OCI-LY3 (cell line): Measurements from ENCODE around the gene SLC2A8.

Source experiments
- H2AFZ ChIP-seq: fragments of 200-600, 300-600 bp; shearing (Covaris generic); 2 replicates; pipeline ENCODE4 v1.6.0; 2014; ENCODE audit warnings: antibody characterized with exemption, low read depth, low read length
- H3K27ac ChIP-seq: fragments of 200-600, 300-600 bp; sonication (generic); 2 replicates; pipeline ENCODE4 v1.5.1; 2014; ENCODE audit warnings: mild to moderate bottlenecking, low read length, moderate library complexity, mixed read lengths
- H3K27me3 ChIP-seq: fragments of 200-600, 300-600 bp; sonication (generic); 2 replicates; pipeline ENCODE4 v1.6.1; 2014; ENCODE audit warnings: low read depth, low read length, mixed read lengths
- H3K36me3 ChIP-seq: fragments of 200-600, 300-600 bp; sonication (generic); replicated peaks from 2 replicates; pipeline ENCODE3; 2014; ENCODE audit warnings: low read depth, low read length, mixed read lengths
- H3K4me1 ChIP-seq: fragments of 300-600, 200-600 bp; sonication (generic); 2 replicates; pipeline ENCODE4 v1.6.1; 2014; ENCODE audit warnings: low read length, mixed read lengths
- H3K4me2 ChIP-seq: fragments of 200-600, 300-600 bp; sonication (generic); 2 replicates; pipeline ENCODE4 v1.6.1; 2014; ENCODE audit warnings: low read length, mixed read lengths
- H3K4me3 ChIP-seq: fragments of 300-600, 200-600 bp; sonication (generic); 2 replicates; pipeline ENCODE4 v1.5.1; 2014; ENCODE audit warnings: antibody characterized with exemption, mild to moderate bottlenecking, low read length, moderate library complexity
- H3K79me2 ChIP-seq: fragments of 300-600, 200-600 bp; shearing (Covaris generic); 2 replicates; pipeline ENCODE4 v1.6.1; 2014; ENCODE audit warnings: mild to moderate bottlenecking, low read length, mixed read lengths
- H3K9ac ChIP-seq: fragments of 300-600, 200-600 bp; shearing (Covaris generic); 2 replicates; pipeline ENCODE4 v1.6.0; 2014; ENCODE audit warnings: mild to moderate bottlenecking, low read length, moderate library complexity
- H3K9me3 ChIP-seq: fragments of 200-600, 300-600 bp; shearing (Covaris generic); 2 replicates; pipeline ENCODE4 v1.6.1; 2014; ENCODE audit warnings: low read length, mixed read lengths; ENCODE audit not compliant: insufficient read depth
- H4K20me1 ChIP-seq: fragments of 200-600, 300-600 bp; sonication (generic); 2 replicates; pipeline ENCODE4 v1.6.1; 2016; ENCODE audit warnings: low read length, mixed read lengths; ENCODE audit not compliant: insufficient read depth
- CTCF ChIP-seq: fragments of 200-600, 300-600 bp; sonication (generic); IDR thresholded peaks from 2 replicates; pipeline ENCODE4 v1.5.1; 2014; ENCODE audit warnings: antibody characterized with exemption, low read length, low read depth
- EZH2phosphoT487 ChIP-seq: fragments of 200-600 bp; shearing (Covaris generic); IDR thresholded peaks from 2 replicates; pipeline ENCODE4 v1.6.1; 2018; ENCODE audit warnings: antibody characterized with exemption, mixed run types, low read depth

SLC2A8 gene

GRCh38 chr9:127445851-127446712 lies 49.1 kb downstream of the SLC2A8 start:
- peaks cover 73% of the 10 kb centered on the region for H3K36me3 ChIP-seq

GRCh38 chr9:127446713-127447415 lies 49.9 kb downstream of the SLC2A8 start:
- peaks cover 46% of the 10 kb centered on the region for H4K20me1 ChIP-seq
- H3K9me3 ChIP-seq, result no peaks in the 10 kb centered on the region
- no peak overlapping the region for H3K4me3 ChIP-seq
- H3K4me2 ChIP-seq, result no peak overlapping the region
- peaks cover 70% of the 10 kb centered on the region for H3K36me3 ChIP-seq
- H3K9ac ChIP-seq, result no peak overlapping the region
- H3K27me3 ChIP-seq, result no peaks in the 10 kb centered on the region
- TF ChIP-seq CTCF (no peak), EZH2phosphoT487 (no peak)
- H3K79me2 ChIP-seq, result peaks cover 42% of the 10 kb centered on the region
- peak overlapping the region; percentile 11; the same call in 1 of the 2 replicates for H3K27ac ChIP-seq
- no peak overlapping the region for H2AFZ ChIP-seq
- H3K4me1 ChIP-seq, result peaks cover 12% of the 10 kb centered on the region

More at GRCh38 chr9:127445851-127446712, 49.1 kb downstream of the SLC2A8 start:
- peaks cover 35% of the 10 kb centered on the region for H3K79me2 ChIP-seq
- no peak overlapping the region for H3K9ac ChIP-seq
- TF ChIP-seq CTCF (no peak), EZH2phosphoT487 (no peak)
- no peaks in the 10 kb centered on the region for H3K27me3 ChIP-seq
- peaks cover 46% of the 10 kb centered on the region for H4K20me1 ChIP-seq
- H3K4me2 ChIP-seq, result no peak overlapping the region
- no peak overlapping the region for H3K4me3 ChIP-seq
- H3K4me1 ChIP-seq, result peaks cover 12% of the 10 kb centered on the region
- H3K27ac ChIP-seq, result peak overlapping the region; percentile 11; the same call in 1 of the 2 replicates
- H2AFZ ChIP-seq, result no peak overlapping the region
- H3K9me3 ChIP-seq, result no peaks in the 10 kb centered on the region

GRCh38 chr9:127447416-127448111 lies 50.6 kb downstream of the SLC2A8 start:
- H2AFZ ChIP-seq, result no peak overlapping the region
- H3K4me1 ChIP-seq, result peaks cover 15% of the 10 kb centered on the region
- no peak overlapping the region for H3K27ac ChIP-seq
- H3K9ac ChIP-seq, result no peak overlapping the region
- H4K20me1 ChIP-seq, result peaks cover 46% of the 10 kb centered on the region
- H3K4me2 ChIP-seq, result no peak overlapping the region
- no peaks in the 10 kb centered on the region for H3K9me3 ChIP-seq
- H3K27me3 ChIP-seq, result no peaks in the 10 kb centered on the region
- no peak for TF ChIP-seq CTCF
- no peak for TF ChIP-seq EZH2phosphoT487
- peaks cover 49% of the 10 kb centered on the region for H3K79me2 ChIP-seq
- H3K36me3 ChIP-seq, result peaks cover 70% of the 10 kb centered on the region
- no peak overlapping the region for H3K4me3 ChIP-seq
